Upper lobe of right lung (tissue), 1 donor: Measurements from ENCODE around the gene TRIM8. TPM values are rescaled to one million over a fixed set of nuclear protein-coding genes. Genes with fewer than 3 reads are reported as not detected.
A peak's percentile ranks its signal among the peaks of the same experiment; 100 is the strongest.

ENCODE experiments used
- ATAC-seq: fragments of 200-7000 bp; cut with Tn5 transposase; one replicate; pipeline ENCODE4 v1.9.1; 2020; ENCODE audit warnings: mild to moderate bottlenecking, moderate library complexity
- DNase-seq: peaks from one replicate; pipeline ENCODE4 v3.0.0-alpha.2; 2020
- H3K27ac ChIP-seq: fragments of 200-600 bp; one replicate; pipeline ENCODE4 v1.8.0; 2022
- H3K27me3 ChIP-seq: fragments of 200-600 bp; one replicate; pipeline ENCODE4 v1.8.0; 2022; ENCODE audit warnings: mild to moderate bottlenecking
- H3K36me3 ChIP-seq: fragments of 200-600 bp; one replicate; pipeline ENCODE4 v1.8.0; 2022
- H3K4me1 ChIP-seq: fragments of 200-600 bp; one replicate; pipeline ENCODE4 v1.8.0; 2022
- H3K4me3 ChIP-seq: fragments of 200-600 bp; one replicate; pipeline ENCODE4 v1.8.0; 2022; ENCODE audit warnings: mild to moderate bottlenecking
- H3K9me3 ChIP-seq: fragments of 200-600 bp; one replicate; pipeline ENCODE4 v1.8.0; 2022
- CTCF ChIP-seq: fragments of 200-600 bp; IDR thresholded peaks from one replicate; pipeline ENCODE4 v1.8.0; 2022; ENCODE audit warnings: antibody characterized with exemption
- intact Hi-C: fragments of 100-400 bp; cut with DNase I; formaldehyde crosslinking; loops from one replicate; pipeline ENCODE4 v1.11.0; 2022
- total RNA-seq: library from RNA; stranded (reverse); fragmentation: NEBNext Ultra II Directional; extraction: Animal tissue kit (Norgen Biotek cat#: 25700); gene quantifications from one replicate; pipeline ENCODE4 v1.2.1, GENCODE V29; 2021
- donor health status: DM: no; HTN: yes; CAD: no; lungs with severe emphysema.

The TRIM8 gene
- total RNA-seq, 1 donor from 2014 or later: 146 TPM

- no peaks in the 10 kb centered on the region for H3K36me3 ChIP-seq
- H3K27me3 ChIP-seq: no peaks in the 10 kb centered on the region
- no peaks in the 10 kb centered on the region for H3K9me3 ChIP-seq
- DNase-seq (no peak), ATAC-seq (no peak)
- no peak overlapping the region for H3K27ac ChIP-seq
- no peak for TF ChIP-seq CTCF
- H3K4me3 ChIP-seq: no peak overlapping the region
- peaks cover 29% of the 10 kb centered on the region for H3K4me1 ChIP-seq
- intact Hi-C loops: no loop called here
Observed at GRCh38 chr10:102610441-102610887, 33.8 kb upstream of the TRIM8 start.

- H3K4me3 ChIP-seq: no peak overlapping the region
- no peak for TF ChIP-seq CTCF
- peaks cover 7% of the 10 kb centered on the region for H3K36me3 ChIP-seq
- DNase-seq: no peak
- no peak overlapping the region for H3K27ac ChIP-seq
- intact Hi-C loops: no loop called here
- H3K27me3 ChIP-seq: no peaks in the 10 kb centered on the region
- no peaks in the 10 kb centered on the region for H3K9me3 ChIP-seq
- ATAC-seq: no peak
- peaks cover 32% of the 10 kb centered on the region for H3K4me1 ChIP-seq
Observed at GRCh38 chr10:102611514-102612087, 32.7 kb upstream of the TRIM8 start.

- H3K9me3 ChIP-seq: no peaks in the 10 kb centered on the region
- intact Hi-C loops: no loop called here
- H3K4me3 ChIP-seq: no peak overlapping the region
- DNase-seq (no peak), ATAC-seq (no peak)
- H3K36me3 ChIP-seq: peaks cover 19% of the 10 kb centered on the region
- H3K4me1 ChIP-seq: peaks cover 34% of the 10 kb centered on the region
- TF ChIP-seq CTCF: no peak
- peak overlapping the region; percentile 66 for H3K27ac ChIP-seq
- no peaks in the 10 kb centered on the region for H3K27me3 ChIP-seq
Observed at GRCh38 chr10:102612964-102613275, 31.4 kb upstream of the TRIM8 start.

GRCh38 chr10:102613286-102613685 is 31.0 kb upstream of the TRIM8 start:
- Histone ChIP-seq H3K36me3 (peaks cover 19% of the 10 kb centered on the region), H3K4me1 (peaks cover 34% of the 10 kb centered on the region), H3K9me3 (no peaks in the 10 kb centered on the region), H3K27ac (peak overlapping the region; percentile 66), H3K4me3 (no peak overlapping the region), H3K27me3 (no peaks in the 10 kb centered on the region)
- intact Hi-C loops: no loop called here
- TF ChIP-seq CTCF: no peak
- no peak for ATAC-seq
- DNase-seq: no peak

- no peak for TF ChIP-seq CTCF
- no peak for DNase-seq
- peaks cover 34% of the 10 kb centered on the region for H3K4me1 ChIP-seq
- H3K27ac ChIP-seq: no peak overlapping the region
- no peak overlapping the region for H3K4me3 ChIP-seq
- H3K36me3 ChIP-seq: peaks cover 19% of the 10 kb centered on the region
- no peaks in the 10 kb centered on the region for H3K27me3 ChIP-seq
- intact Hi-C loops: no loop called here
- H3K9me3 ChIP-seq: no peaks in the 10 kb centered on the region
- ATAC-seq: no peak
Observed at GRCh38 chr10:102613785-102614184, 30.5 kb upstream of the TRIM8 start.

- intact Hi-C loops: no loop called here
- peaks cover 19% of the 10 kb centered on the region for H3K36me3 ChIP-seq
- no peak for DNase-seq
- no peaks in the 10 kb centered on the region for H3K27me3 ChIP-seq
- no peak overlapping the region for H3K4me3 ChIP-seq
- peaks cover 44% of the 10 kb centered on the region for H3K4me1 ChIP-seq
- no peak for TF ChIP-seq CTCF
- H3K9me3 ChIP-seq: no peaks in the 10 kb centered on the region
- H3K27ac ChIP-seq: no peak overlapping the region
- no peak for ATAC-seq
Observed at GRCh38 chr10:102614888-102615287, 29.4 kb upstream of the TRIM8 start.
